GM23248 (cell line): Measurements from ENCODE around the gene ENAH. TPM values are rescaled to one million over a fixed set of nuclear protein-coding genes. Genes with fewer than 3 reads are reported as not detected.

Source experiments
- DNase-seq: peaks from one replicate; pipeline ENCODE4 v3.0.0-alpha.2; 2015
- H2AFZ ChIP-seq: fragments of 200-600 bp; sonication (generic); 2 replicates; pipeline ENCODE4 v1.6.1; 2016; ENCODE audit warnings: antibody characterized with exemption
- H3F3A ChIP-seq: fragments of 200-600 bp; sonication (generic); 2 replicates; pipeline ENCODE4 v1.6.1; 2016; ENCODE audit warnings: mild to moderate bottlenecking, antibody characterized with exemption, mixed run types; ENCODE audit not compliant: insufficient read depth
- H3K27ac ChIP-seq: fragments of 200-600 bp; sonication (generic); 2 replicates; pipeline ENCODE4 v1.5.1; 2016; ENCODE audit warnings: mild to moderate bottlenecking
- H3K27me3 ChIP-seq: fragments of 200-600 bp; sonication (generic); replicated peaks from 2 replicates; pipeline ENCODE4 v1.6.1; 2016; ENCODE audit warnings: mild to moderate bottlenecking; ENCODE audit not compliant: insufficient read depth
- H3K36me3 ChIP-seq: fragments of 200-600 bp; sonication (generic); 2 replicates; pipeline ENCODE4 v1.6.1; 2016; ENCODE audit warnings: low read depth, mild to moderate bottlenecking
- H3K4me1 ChIP-seq: fragments of 200-600 bp; sonication (generic); 2 replicates; pipeline ENCODE4 v1.6.1; 2016; ENCODE audit warnings: mild to moderate bottlenecking; ENCODE audit not compliant: insufficient read depth
- H3K4me2 ChIP-seq: fragments of 200-600 bp; sonication (generic); one replicate; pipeline ENCODE4 v1.6.1; 2016; ENCODE audit warnings: mild to moderate bottlenecking; ENCODE audit not compliant: unreplicated experiment
- H3K4me3 ChIP-seq: fragments of 200-600 bp; sonication (generic); 2 replicates; pipeline ENCODE4 v1.5.1; 2016; ENCODE audit warnings: mild to moderate bottlenecking
- H3K79me2 ChIP-seq: fragments of 200-600 bp; sonication (generic); 2 replicates; pipeline ENCODE4 v1.6.1; 2016; ENCODE audit warnings: mild to moderate bottlenecking; ENCODE audit not compliant: insufficient read depth
- H3K9ac ChIP-seq: fragments of 200-600 bp; sonication (generic); 2 replicates; pipeline ENCODE4 v1.6.1; 2016; ENCODE audit warnings: mild to moderate bottlenecking
- H3K9me2 ChIP-seq: fragments of 200-600 bp; sonication (generic); 2 replicates; pipeline ENCODE4 v1.6.1; 2016; ENCODE audit warnings: mixed run types, mild to moderate bottlenecking, moderate library complexity; ENCODE audit not compliant: insufficient read depth
- H3K9me3 ChIP-seq: fragments of 200-600 bp; sonication (generic); one replicate; pipeline ENCODE4 v1.6.1; 2017; ENCODE audit warnings: low read depth
- H4K20me1 ChIP-seq: fragments of 200-600 bp; sonication (generic); 2 replicates; pipeline ENCODE4 v1.6.0; 2016; ENCODE audit not compliant: insufficient read depth
- EZH2 ChIP-seq: fragments of 200-600 bp; sonication (generic); IDR thresholded peaks from 2 replicates; pipeline ENCODE4 v1.6.1; 2018; ENCODE audit warnings: antibody characterized with exemption, mild to moderate bottlenecking; ENCODE audit not compliant: insufficient read depth, poor library complexity, severe bottlenecking
- EZH2phosphoT487 ChIP-seq: fragments of 200-600 bp; sonication (generic); IDR thresholded peaks from 2 replicates; pipeline ENCODE4 v1.6.1; 2018; ENCODE audit warnings: antibody characterized with exemption, moderate library complexity, mild to moderate bottlenecking, low read depth; ENCODE audit not compliant: insufficient read depth
- WGBS, 2 experiments: methylation state at CpG; one replicate each; pipeline ENCODE4 v1.1.6; 2015 to 2017; ENCODE audit warnings: low lambda C conversion rate in 2 of 2, low coverage in 1 of 2; ENCODE audit errors: missing lambda C conversion rate in 2 of 2; 5-methylcytosine and 5-hydroxymethylcytosine counted together
- in situ Hi-C: fragments of 300-500 bp; cut with MboI; formaldehyde crosslinking; loops from 2 replicates; pipeline ENCODE4 v1.15.0; 2020
- polyA plus RNA-seq: library from polyadenylated mRNA; unstranded; fragments of >200 nt; fragmentation: Nextera tagmentation; extraction: Ambion mirVana; gene quantifications from 2 replicates; pipeline ENCODE4 v1.2.1, GENCODE V29; 2016
- total RNA-seq: library from RNA; depleted of rRNA; stranded (reverse); fragments of >200 nt; shearing (Covaris generic); gene quantifications from 2 replicates; pipeline ENCODE4 v1.2.3, GENCODE V29; 2014

The ENAH gene
- total and polyA plus RNA-seq, 2 experiments from 2014 or later = 40.1 to 125 TPM

DNA sequence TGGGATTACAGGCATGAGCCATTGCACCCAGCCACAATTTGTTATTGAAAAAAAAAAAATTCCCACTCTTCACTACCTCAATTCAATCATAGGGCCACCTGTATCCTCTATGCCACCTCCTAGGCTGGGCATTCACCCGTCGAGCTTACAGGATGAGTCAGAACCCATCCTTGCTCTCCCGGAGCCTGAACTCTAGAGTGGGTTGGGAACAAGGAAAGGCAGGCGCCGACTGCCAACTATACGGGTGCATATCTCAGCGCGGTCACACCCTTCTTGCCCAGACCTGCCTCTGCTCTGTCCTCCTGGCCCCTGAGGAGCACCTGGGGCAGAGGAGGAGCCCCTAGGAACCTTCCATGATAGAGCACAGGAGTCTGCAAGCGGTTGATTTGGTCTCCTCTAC is 203.7 kb downstream of the ENAH start:
- 91 to 96% methylated on average over 9 of the region's 9 CpGs for WGBS, 2 experiments
- no peak for DNase-seq

DNA sequence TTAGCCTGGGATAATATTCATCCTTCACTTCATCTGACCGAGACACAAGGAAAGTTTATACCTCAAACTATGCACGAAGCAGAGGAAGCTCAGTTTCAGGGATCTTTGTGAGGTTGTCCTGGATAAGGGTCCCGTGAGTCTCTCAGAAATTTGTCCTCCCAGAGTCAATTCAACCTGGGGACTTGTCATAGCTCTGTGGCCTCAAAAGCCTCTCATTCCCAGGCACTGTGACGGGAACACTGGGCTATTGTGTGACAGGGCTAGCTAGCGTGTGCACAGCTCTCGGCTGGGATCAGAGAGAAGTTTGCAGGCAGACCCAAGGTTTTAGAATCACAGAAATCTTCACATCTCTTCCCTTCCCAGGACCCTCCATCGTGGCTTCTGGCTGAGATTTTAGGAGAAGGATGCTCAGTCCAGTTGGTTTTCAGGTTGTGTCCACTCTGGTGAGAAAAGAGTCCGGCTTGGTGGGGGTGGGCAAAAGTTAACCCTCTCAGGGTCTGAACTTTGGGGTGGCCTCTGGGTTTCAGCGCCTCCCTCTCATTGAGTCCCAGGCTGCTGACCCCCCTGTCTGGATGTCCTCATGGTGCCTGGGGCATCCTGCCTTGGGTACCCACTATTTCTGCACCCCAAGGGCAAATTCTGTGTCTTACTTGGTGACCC is 204.6 kb downstream of the ENAH start:
- H3K27ac ChIP-seq = no peak overlapping the region

More for the DNA sequence above, 203.7 kb downstream of the ENAH start:
- Histone ChIP-seq H3K4me3 (no peak overlapping the region), H3K4me2 (no peak overlapping the region), H4K20me1 (no peaks in the 10 kb centered on the region), H3K9me2 (no peaks in the 10 kb centered on the region), H3K9me3 (no peaks in the 10 kb centered on the region), H3K36me3 (no peaks in the 10 kb centered on the region), H3F3A (peaks cover 11% of the 10 kb centered on the region), H3K79me2 (no peaks in the 10 kb centered on the region), H3K4me1 (peaks cover 8% of the 10 kb centered on the region), H2AFZ (no peak overlapping the region), H3K9ac (no peak overlapping the region), H3K27ac (no peak overlapping the region), H3K27me3 (peaks cover 4% of the 10 kb centered on the region; the same call in 1 of the 2 replicates)
- TF ChIP-seq EZH2 (no peak), EZH2phosphoT487 (no peak)
- in situ Hi-C loops = no loop called here

DNA sequence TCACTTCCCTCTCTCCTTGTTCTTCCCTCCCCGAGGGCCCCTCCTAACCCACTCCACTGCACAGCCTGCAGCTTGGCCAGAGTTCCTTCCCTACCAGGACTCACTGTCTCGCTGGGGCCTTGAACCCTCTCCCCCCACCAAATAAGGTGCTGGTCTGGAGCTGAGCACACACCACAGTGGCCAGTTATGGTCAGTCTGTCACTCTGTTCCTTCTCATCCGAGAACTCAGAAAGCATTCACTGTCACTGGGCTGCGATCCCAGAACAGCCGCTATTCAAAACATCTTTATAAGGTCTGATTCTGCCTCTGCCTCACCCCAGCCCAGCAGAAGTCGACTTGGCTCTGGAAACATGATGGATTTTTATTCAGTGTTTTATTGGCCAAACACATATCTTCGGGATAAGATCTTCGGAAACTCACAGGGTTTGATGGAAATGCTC is 205.3 kb downstream of the ENAH start:
- WGBS, 2 experiments = 8 to 10% methylated on average over 8 of the region's 8 CpGs
- DNase-seq = peak; percentile 58
- no peaks in the 10 kb centered on the region for H3K36me3 ChIP-seq
- in situ Hi-C loops = no loop called here
- H3F3A ChIP-seq = no peaks in the 10 kb centered on the region
- no peaks in the 10 kb centered on the region for H4K20me1 ChIP-seq
- TF ChIP-seq EZH2phosphoT487 (no peak), EZH2 (no peak)
- no peak overlapping the region for H3K4me3 ChIP-seq
- H3K9ac ChIP-seq = no peak overlapping the region
- H3K27ac ChIP-seq = no peak overlapping the region
- peaks cover 6% of the 10 kb centered on the region; the same call in 1 of the 2 replicates for H3K4me1 ChIP-seq
- H3K9me3 ChIP-seq = no peaks in the 10 kb centered on the region
- no peaks in the 10 kb centered on the region for H3K9me2 ChIP-seq
- peak overlapping the region; percentile 18 for H3K4me2 ChIP-seq
- peaks cover 4% of the 10 kb centered on the region; the same call in 1 of the 2 replicates for H3K27me3 ChIP-seq
- peak overlapping the region; percentile 57 for H2AFZ ChIP-seq
- no peaks in the 10 kb centered on the region for H3K79me2 ChIP-seq

More for the DNA sequence above, 204.6 kb downstream of the ENAH start:
- Histone ChIP-seq H3K79me2 (no peaks in the 10 kb centered on the region), H3K27me3 (peaks cover 4% of the 10 kb centered on the region; the same call in 1 of the 2 replicates), H3K9me2 (no peaks in the 10 kb centered on the region), H3K4me2 (peak overlapping the region; percentile 18), H3K9ac (no peak overlapping the region), H3F3A (0 out of 2 replicates have a peak, but pooled peaks cover 1% of the 10 kb centered on the region), H4K20me1 (no peaks in the 10 kb centered on the region), H3K4me3 (no peak overlapping the region), H3K4me1 (peaks cover 6% of the 10 kb centered on the region; the same call in 1 of the 2 replicates), H3K9me3 (no peaks in the 10 kb centered on the region), H2AFZ (peak overlapping the region; percentile 57), H3K36me3 (no peaks in the 10 kb centered on the region)
- in situ Hi-C loops = no loop called here
- WGBS, 2 experiments = 53 to 56% methylated on average over 9 of the region's 9 CpGs
- DNase-seq = no peak
- no peak for TF ChIP-seq EZH2
- TF ChIP-seq EZH2phosphoT487 = no peak

DNA sequence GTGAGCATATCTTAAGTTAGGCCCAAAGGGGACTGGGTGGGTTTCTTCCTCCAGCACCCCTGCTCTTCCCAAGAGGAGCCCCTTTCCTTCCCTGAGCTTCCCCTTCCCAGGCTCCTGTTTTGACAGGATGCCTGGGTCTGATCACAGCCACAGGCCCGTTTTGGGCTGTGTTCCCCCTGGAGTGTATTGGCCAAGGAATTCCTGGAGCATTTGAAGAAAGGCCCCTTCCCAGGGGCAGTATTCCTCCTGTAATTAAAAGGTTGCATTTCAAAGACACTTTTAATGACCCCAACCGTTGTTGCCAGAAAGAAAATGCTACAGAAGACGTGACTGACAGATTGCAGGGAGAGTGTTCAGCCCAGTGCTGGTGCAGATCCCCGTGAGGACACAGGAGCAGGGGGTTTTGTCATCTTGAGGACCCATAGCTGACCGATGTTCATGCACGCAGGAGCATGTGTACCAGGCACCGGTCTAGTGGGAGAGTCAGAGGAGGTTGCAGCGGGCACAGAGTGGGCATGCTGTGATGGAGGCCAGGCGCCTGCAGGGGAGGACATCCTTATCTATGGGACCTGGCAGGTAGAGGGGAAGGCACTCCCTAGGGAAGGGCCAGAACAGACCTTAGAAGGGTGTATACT is 205.8 kb downstream of the ENAH start:
- Histone ChIP-seq H3K36me3 (no peaks in the 10 kb centered on the region), H3K27ac (no peak overlapping the region), H3K9me3 (no peaks in the 10 kb centered on the region), H4K20me1 (no peaks in the 10 kb centered on the region), H3K27me3 (peaks cover 4% of the 10 kb centered on the region; the same call in 1 of the 2 replicates), H3K4me1 (peaks cover 6% of the 10 kb centered on the region; the same call in 1 of the 2 replicates), H3K4me2 (no peak overlapping the region), H3K79me2 (no peaks in the 10 kb centered on the region), H3K9me2 (no peaks in the 10 kb centered on the region), H2AFZ (no peak overlapping the region), H3F3A (no peaks in the 10 kb centered on the region), H3K9ac (no peak overlapping the region), H3K4me3 (no peak overlapping the region)
- 76 to 78% methylated on average over 9 of the region's 9 CpGs for WGBS, 2 experiments
- in situ Hi-C loops = no loop called here
- no peak for DNase-seq
- TF ChIP-seq EZH2 (no peak), EZH2phosphoT487 (no peak)
